ENCODE results near the gene QRSL1.
"Not testable (repeated sequence)": the region's sequence is repeated elsewhere in the genome, so short reads cannot be mapped to it uniquely, and the experiment has no call there.

QRSL1 gene

GRCh38 chr6:106623039-106623438 lies 6.3 kb upstream of the QRSL1 start:
- no peak for DNase-seq

- DNase-seq = no peak
Observed at GRCh38 chr6:106626485-106626884, 2.9 kb upstream of the QRSL1 start.

GRCh38 chr6:106627760-106628159 lies 1.6 kb upstream of the QRSL1 start:
- DNase-seq = not testable (repeated sequence)

- no peak for DNase-seq
Observed at GRCh38 chr6:106628658-106629102, 698 bp upstream of the QRSL1 start.

GRCh38 chr6:106629859-106630163 lies 433 bp downstream of the QRSL1 start:
- DNase-seq = no peak

- no peak for DNase-seq
Observed at GRCh38 chr6:106630366-106630765, 988 bp downstream of the QRSL1 start.

GRCh38 chr6:106631346-106631745 lies 2.0 kb downstream of the QRSL1 start:
- DNase-seq = no peak

- no peak for DNase-seq
Observed at GRCh38 chr6:106634565-106634964, 5.2 kb downstream of the QRSL1 start.

- DNase-seq = no peak
Observed at GRCh38 chr6:106637051-106637716, 7.8 kb downstream of the QRSL1 start.

GRCh38 chr6:106637717-106638341 lies 8.5 kb downstream of the QRSL1 start:
- no peak for DNase-seq

- DNase-seq = no peak
Observed at GRCh38 chr6:106639812-106640211, 10.4 kb downstream of the QRSL1 start.

GRCh38 chr6:106642476-106642875 lies 13.1 kb downstream of the QRSL1 start:
- DNase-seq = no peak

- DNase-seq = no peak
Observed at GRCh38 chr6:106643061-106643460, 13.7 kb downstream of the QRSL1 start.

GRCh38 chr6:106648651-106649308 lies 19.4 kb downstream of the QRSL1 start:
- DNase-seq = no peak

- DNase-seq = no peak
Observed at GRCh38 chr6:106658469-106658868, 29.1 kb downstream of the QRSL1 start.

GRCh38 chr6:106659859-106660258 lies 30.5 kb downstream of the QRSL1 start:
- no peak for DNase-seq

GRCh38 chr6:106662458-106662857 lies 33.1 kb downstream of the QRSL1 start:
- no peak for DNase-seq

GRCh38 chr6:106666282-106667021 lies 37.1 kb downstream of the QRSL1 start:
- no peak for DNase-seq

GRCh38 chr6:106667022-106667402 lies 37.6 kb downstream of the QRSL1 start:
- DNase-seq = no peak

GRCh38 chr6:106670236-106670635 lies 40.9 kb downstream of the QRSL1 start:
- DNase-seq = no peak

- no peak for DNase-seq
Observed at GRCh38 chr6:106671651-106672050, 42.3 kb downstream of the QRSL1 start.

GRCh38 chr6:106674541-106675229 lies 45.3 kb downstream of the QRSL1 start:
- DNase-seq = no peak

GRCh38 chr6:106677282-106677681 lies 47.9 kb downstream of the QRSL1 start:
- DNase-seq = no peak

All from stimulated activated CD4-positive, alpha-beta T cell treated with anti-CD3 and anti-CD28 coated beads, Interleukin-4, amount 100 ng/mL, for 4 hours (primary cell).